Mesenchymal stem cell (in vitro differentiated cells and primary cell): ENCODE measurements around the gene GPA33.

Source experiments
- DNase-seq: peaks from one replicate; pipeline ENCODE4 v3.0.0-alpha.2; 2013
- H2AFZ ChIP-seq: one replicate; pipeline ENCODE4 v1.6.1; 2013; ENCODE audit warnings: low read depth, mild to moderate bottlenecking, control low read depth, inconsistent platforms, low read length, moderate library complexity
- H2AK5ac ChIP-seq: 2 replicates; pipeline ENCODE4 v1.6.1; 2013; ENCODE audit warnings: low read length, moderate library complexity, mild to moderate bottlenecking, inconsistent platforms; ENCODE audit not compliant: severe bottlenecking
- H2BK120ac ChIP-seq: one replicate; pipeline ENCODE4 v1.6.1; 2013; ENCODE audit warnings: low read depth, mild to moderate bottlenecking, inconsistent platforms, low read length, moderate library complexity
- H2BK12ac ChIP-seq, 2 experiments: one replicate each; pipeline ENCODE4 v1.6.1; 2013; ENCODE audit warnings: inconsistent platforms in 2 of 2, low read length in 2 of 2, mild to moderate bottlenecking in 2 of 2, moderate library complexity in 2 of 2, control low read depth in 1 of 2
- H2BK15ac ChIP-seq: one replicate; pipeline ENCODE4 v1.6.1; 2013; ENCODE audit warnings: mild to moderate bottlenecking, low read depth, inconsistent platforms; ENCODE audit not compliant: poor library complexity, severe bottlenecking
- H2BK5ac ChIP-seq: 2 replicates; pipeline ENCODE4 v1.6.1; 2013; ENCODE audit warnings: low read depth, mild to moderate bottlenecking, low read length, control low read depth, inconsistent platforms; ENCODE audit not compliant: poor library complexity, severe bottlenecking
- H3K14ac ChIP-seq, 2 experiments: one replicate each; pipeline ENCODE4 v1.6.1; 2013; ENCODE audit warnings: inconsistent platforms in 2 of 2, low read length in 2 of 2, control low read depth in 1 of 2, mild to moderate bottlenecking in 1 of 2, moderate library complexity in 1 of 2
- H3K18ac ChIP-seq, 2 experiments: one replicate each; pipeline ENCODE4 v1.6.1; 2013; ENCODE audit warnings: inconsistent platforms in 2 of 2, low read length in 2 of 2, control low read depth in 1 of 2, low read depth in 1 of 2, mild to moderate bottlenecking in 1 of 2
- H3K23ac ChIP-seq, 2 experiments: one replicate each; pipeline ENCODE4 v1.6.1; 2013; ENCODE audit warnings: inconsistent platforms in 2 of 2, low read length in 2 of 2, mild to moderate bottlenecking in 2 of 2, moderate library complexity in 2 of 2, control low read depth in 1 of 2
- H3K27ac ChIP-seq: 2 replicates; pipeline ENCODE4 v1.5.1; 2013; ENCODE audit warnings: mild to moderate bottlenecking, moderate library complexity, low read length, control low read depth, inconsistent platforms; ENCODE audit not compliant: poor library complexity, severe bottlenecking
- H3K27me3 ChIP-seq, 2 experiments: 2 replicates each; pipeline versions ENCODE4 v1.6.1 to v1.7.0; 2013; ENCODE audit warnings: low read length in 2 of 2, mild to moderate bottlenecking in 2 of 2, moderate library complexity in 2 of 2, control low read depth in 1 of 2, inconsistent platforms in 1 of 2; ENCODE audit not compliant: control insufficient read depth in 1 of 2, insufficient read depth in 1 of 2
- H3K36me3 ChIP-seq, 2 experiments: 2 replicates each; pipeline versions ENCODE4 v1.6.1 to v1.7.0; 2013; ENCODE audit warnings: low read length in 2 of 2, control low read depth in 1 of 2, inconsistent platforms in 1 of 2, low read depth in 1 of 2, mild to moderate bottlenecking in 1 of 2; ENCODE audit not compliant: insufficient read depth in 2 of 2, control insufficient read depth in 1 of 2
- H3K4ac ChIP-seq, 2 experiments: one replicate each; pipeline ENCODE4 v1.6.1; 2013; ENCODE audit warnings: inconsistent platforms in 2 of 2, low read length in 2 of 2, mild to moderate bottlenecking in 2 of 2, moderate library complexity in 2 of 2, control low read depth in 1 of 2, low read depth in 1 of 2
- H3K4me1 ChIP-seq: 2 replicates; pipeline ENCODE4 v1.6.1; 2013; ENCODE audit warnings: low read depth, low read length, control low read depth; ENCODE audit not compliant: control insufficient read depth, insufficient read depth
- H3K4me2 ChIP-seq: 2 replicates; pipeline ENCODE4 v1.6.1; 2013; ENCODE audit warnings: low read length, mild to moderate bottlenecking, inconsistent platforms; ENCODE audit not compliant: poor library complexity, severe bottlenecking
- H3K4me3 ChIP-seq, 2 experiments: 2 replicates each; pipeline versions ENCODE4 v1.5.1 to v1.7.0; 2013; ENCODE audit warnings: low read length in 2 of 2, mild to moderate bottlenecking in 2 of 2, control low read depth in 1 of 2, low read depth in 1 of 2; ENCODE audit not compliant: insufficient read depth in 1 of 2
- H3K79me1 ChIP-seq: replicated peaks from 2 replicates; pipeline ENCODE4 v1.6.1; 2013; ENCODE audit warnings: mild to moderate bottlenecking, control low read depth, low read length, inconsistent platforms; ENCODE audit not compliant: poor library complexity, severe bottlenecking
- H3K9ac ChIP-seq: 2 replicates; pipeline ENCODE4 v1.7.0; 2013; ENCODE audit warnings: mild to moderate bottlenecking, low read length, moderate library complexity
- H3K9me3 ChIP-seq: 2 replicates; pipeline ENCODE4 v1.7.0; 2013; ENCODE audit warnings: mild to moderate bottlenecking, low read length; ENCODE audit not compliant: control insufficient read depth
- H4K8ac ChIP-seq: one replicate; pipeline ENCODE4 v1.6.1; 2013; ENCODE audit warnings: inconsistent platforms, mild to moderate bottlenecking, low read length, moderate library complexity
- H4K91ac ChIP-seq: one replicate; pipeline ENCODE4 v1.6.1; 2013; ENCODE audit warnings: mild to moderate bottlenecking, low read length, inconsistent platforms
- WGBS: methylation state at CpG from one replicate; pipeline ENCODE4 v1.1.7; 2013; ENCODE audit warnings: mixed read lengths; 5-methylcytosine and 5-hydroxymethylcytosine counted together

The GPA33 gene

DNA sequence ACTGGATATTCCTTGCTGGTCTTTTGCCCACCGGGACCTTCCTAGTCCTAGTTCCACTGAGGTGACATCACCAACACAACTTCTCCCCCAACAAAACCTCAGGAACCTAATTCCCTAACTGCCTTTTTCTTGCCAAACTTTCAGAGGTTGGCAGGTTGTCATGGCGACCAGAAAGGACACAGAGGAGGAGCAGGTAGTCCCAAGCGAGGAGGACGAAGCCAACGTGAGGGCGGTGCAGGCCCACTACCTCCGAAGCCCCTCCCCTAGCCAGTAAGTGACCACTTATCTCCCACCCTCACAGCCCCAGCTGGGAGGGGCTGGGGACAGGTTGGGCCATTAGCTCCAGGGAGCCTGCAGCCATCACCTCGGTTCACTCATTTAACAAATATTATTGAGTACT lies 4.5 kb upstream of the GPA33 start:
- H2BK12ac ChIP-seq: no peak overlapping the region
- H2BK5ac ChIP-seq: no peak overlapping the region
- no peak overlapping the region for H4K8ac ChIP-seq
- no peaks in the 10 kb centered on the region for H3K79me1 ChIP-seq
- no peaks in the 10 kb centered on the region for H3K36me3 ChIP-seq
- no peak overlapping the region for H3K4me3 ChIP-seq
- no peak overlapping the region for H3K23ac ChIP-seq
- WGBS: 95% methylated on average over 5 of the region's 8 CpGs
- no peaks in the 10 kb centered on the region for H3K9me3 ChIP-seq
- DNase-seq: no peak
- H3K4me1 ChIP-seq: peaks cover 2% of the 10 kb centered on the region
- H3K14ac ChIP-seq: no peak overlapping the region
- no peak overlapping the region for H3K9ac ChIP-seq
- H3K27ac ChIP-seq: no peak overlapping the region
- H4K91ac ChIP-seq: no peak overlapping the region
- H2AFZ ChIP-seq: no peak overlapping the region
- H2BK120ac ChIP-seq: no peak overlapping the region
- no peak overlapping the region for H2AK5ac ChIP-seq
- no peak overlapping the region for H2BK15ac ChIP-seq
- no peak overlapping the region for H3K4me2 ChIP-seq
- no peak overlapping the region for H3K18ac ChIP-seq
- H3K4ac ChIP-seq: no peak overlapping the region
- H3K27me3 ChIP-seq: peaks cover 0 to 4% of the 10 kb centered on the region in 2 experiments

- no peak within 1 kb of the TSS for H3K4me2 ChIP-seq
- DNase-seq: no peak
- H2BK5ac ChIP-seq: no peak within 1 kb of the TSS
- H2AFZ ChIP-seq: no peak within 1 kb of the TSS
- H3K4me1 ChIP-seq: peaks cover 2% of the 10 kb centered on the region
- H4K91ac ChIP-seq: no peak within 1 kb of the TSS
- H3K9me3 ChIP-seq: no peaks in the 10 kb centered on the region
- peaks cover 3 to 4% of the 10 kb centered on the region in 2 experiments for H3K27me3 ChIP-seq
- no peak within 1 kb of the TSS for H4K8ac ChIP-seq
- H3K14ac ChIP-seq: peak within 1 kb of the TSS in 1 of 2 experiments; percentile 30
- H3K18ac ChIP-seq: no peak within 1 kb of the TSS
- H3K4ac ChIP-seq: no peak within 1 kb of the TSS
- H3K4me3 ChIP-seq: no peak within 1 kb of the TSS
- no peak within 1 kb of the TSS for H3K23ac ChIP-seq
- no peak within 1 kb of the TSS for H2BK15ac ChIP-seq
- no peak within 1 kb of the TSS for H2AK5ac ChIP-seq
- H2BK120ac ChIP-seq: no peak within 1 kb of the TSS
- H3K79me1 ChIP-seq: no peaks in the 10 kb centered on the region
- no peak within 1 kb of the TSS for H3K27ac ChIP-seq
- H3K9ac ChIP-seq: no peak within 1 kb of the TSS
- 68% methylated on average over 7 of the region's 8 CpGs for WGBS
- H2BK12ac ChIP-seq: no peak within 1 kb of the TSS
- no peaks in the 10 kb centered on the region for H3K36me3 ChIP-seq
These were observed 3.8 kb upstream of the GPA33 start, which contains the start of gene STYXL2 for GRCh38 chr1:167093846-167094516. Gene STYXL2, plus strand, starts transcription at chr1:167094075. Its CDS starts 775 bp downstream, at chr1:167094850.

GRCh38 chr1:167092653-167093052 lies 2.5 kb upstream of the GPA33 start:
- Histone ChIP-seq H3K36me3 (no peaks in the 10 kb centered on the region), H3K4ac (no peak overlapping the region), H2AK5ac (no peak overlapping the region), H2AFZ (no peak overlapping the region), H3K4me2 (no peak overlapping the region), H3K18ac (no peak overlapping the region), H2BK5ac (no peak overlapping the region), H2BK12ac (no peak overlapping the region), H3K4me1 (peaks cover 2% of the 10 kb centered on the region), H2BK15ac (no peak overlapping the region), H2BK120ac (no peak overlapping the region), H3K14ac (no peak overlapping the region), H3K9ac (no peak overlapping the region), H3K79me1 (no peaks in the 10 kb centered on the region), H3K4me3 (no peak overlapping the region), H3K27ac (no peak overlapping the region), H4K91ac (no peak overlapping the region), H3K27me3 (peaks cover 4 to 8% of the 10 kb centered on the region in 2 experiments), H3K23ac (no peak overlapping the region), H4K8ac (no peak overlapping the region), H3K9me3 (no peaks in the 10 kb centered on the region)
- peak; percentile 3 for DNase-seq
- WGBS: no CpG with 5 or more reads among the region's 1 CpG

DNA sequence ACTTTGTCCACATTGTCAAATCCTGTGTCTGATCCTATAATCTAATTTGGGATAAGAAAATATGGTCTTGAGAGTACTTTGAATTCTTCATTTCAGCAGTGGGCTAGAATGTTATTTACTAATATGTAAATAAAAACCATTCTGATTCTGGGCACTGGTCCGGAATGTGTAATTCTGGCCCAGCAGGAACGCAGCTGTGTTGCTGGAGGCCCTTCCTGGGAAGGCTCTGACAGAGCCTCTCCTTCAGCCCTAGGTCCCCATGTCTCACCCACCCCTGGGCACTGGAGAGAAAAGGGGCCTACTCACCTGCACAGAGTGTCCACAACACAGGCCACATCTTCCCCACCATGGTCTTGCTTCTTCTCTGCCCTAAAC lies 251 bp downstream of the GPA33 start:
- Histone ChIP-seq H3K4ac (no peak overlapping the region), H2BK120ac (no peak overlapping the region), H3K27ac (no peak overlapping the region), H2AK5ac (no peak overlapping the region), H3K4me3 (no peak overlapping the region), H2BK12ac (no peak overlapping the region), H3K9me3 (no peaks in the 10 kb centered on the region), H2BK15ac (no peak overlapping the region), H3K27me3 (peaks cover 8 to 15% of the 10 kb centered on the region in 2 experiments), H3K14ac (no peak overlapping the region), H2AFZ (no peak overlapping the region), H3K23ac (no peak overlapping the region), H2BK5ac (no peak overlapping the region), H3K36me3 (no peaks in the 10 kb centered on the region), H3K79me1 (no peaks in the 10 kb centered on the region), H3K4me2 (no peak overlapping the region), H3K18ac (no peak overlapping the region), H4K91ac (no peak overlapping the region), H3K9ac (no peak overlapping the region), H4K8ac (no peak overlapping the region), H3K4me1 (peaks cover 2% of the 10 kb centered on the region)
- WGBS: 68% methylated on average over 2 of the region's 2 CpGs
- no peak for DNase-seq
